RKO (cell line): ENCODE results near the gene TENM4.
"Not testable (repeated sequence)": the region's sequence is repeated elsewhere in the genome, so short reads cannot be mapped to it uniquely, and the experiment has no call there.

Experiments used
- DNase-seq: peaks from one replicate; pipeline ENCODE4 v3.0.0-alpha.2; 2016; ENCODE audit warnings: low spot score

Gene TENM4

GRCh38 chr11:79243422-79244210, 197.2 kb downstream of the TENM4 start:
- no peak for DNase-seq

- DNase-seq, result no peak
These were observed 198.2 kb downstream of the TENM4 start for GRCh38 chr11:79242616-79243015.

GRCh38 chr11:79241852-79242241, 199.0 kb downstream of the TENM4 start:
- DNase-seq, result no peak

- no peak for DNase-seq
These were observed 199.5 kb downstream of the TENM4 start for GRCh38 chr11:79241205-79241851.

GRCh38 chr11:79237703-79238102, 203.1 kb downstream of the TENM4 start:
- DNase-seq, result no peak

- no peak for DNase-seq
These were observed 203.7 kb downstream of the TENM4 start for GRCh38 chr11:79237091-79237490.

GRCh38 chr11:79236541-79236971, 204.3 kb downstream of the TENM4 start:
- DNase-seq, result no peak

- no peak for DNase-seq
These were observed 205.1 kb downstream of the TENM4 start for GRCh38 chr11:79235696-79236095.

- no peak for DNase-seq
These were observed 208.5 kb downstream of the TENM4 start for GRCh38 chr11:79232346-79232745.

GRCh38 chr11:79229047-79229446, 211.8 kb downstream of the TENM4 start:
- no peak for DNase-seq

- no peak for DNase-seq
These were observed 212.8 kb downstream of the TENM4 start for GRCh38 chr11:79227767-79228755.

GRCh38 chr11:79227308-79227707, 213.5 kb downstream of the TENM4 start:
- DNase-seq, result no peak

- DNase-seq, result no peak
These were observed 214.7 kb downstream of the TENM4 start for GRCh38 chr11:79226126-79226525.

GRCh38 chr11:79222163-79222562, 218.7 kb downstream of the TENM4 start:
- not testable (repeated sequence) for DNase-seq

GRCh38 chr11:79221444-79222130, 219.2 kb downstream of the TENM4 start:
- DNase-seq, result no peak

GRCh38 chr11:79220171-79220570, 220.7 kb downstream of the TENM4 start:
- no peak for DNase-seq

GRCh38 chr11:79219186-79220045, 221.4 kb downstream of the TENM4 start:
- no peak for DNase-seq

- no peak for DNase-seq
These were observed 228.1 kb downstream of the TENM4 start for GRCh38 chr11:79212741-79213190.

GRCh38 chr11:79209540-79210266, 231.1 kb downstream of the TENM4 start:
- DNase-seq, result no peak

- DNase-seq, result no peak
These were observed 232.7 kb downstream of the TENM4 start for GRCh38 chr11:79208126-79208525.
